GM12801 (cell line): Measurements from ENCODE around the gene CCDC7.

Experiments
- TF ChIP-seq, protein P1 (sequence below): IDR thresholded peaks from one replicate; pipeline ENCODE4 v1.5.1; 2011; ENCODE audit warnings: control low read depth; ENCODE audit not compliant: insufficient read length; ENCODE audit errors: extremely low read depth

Gene CCDC7

DNA sequence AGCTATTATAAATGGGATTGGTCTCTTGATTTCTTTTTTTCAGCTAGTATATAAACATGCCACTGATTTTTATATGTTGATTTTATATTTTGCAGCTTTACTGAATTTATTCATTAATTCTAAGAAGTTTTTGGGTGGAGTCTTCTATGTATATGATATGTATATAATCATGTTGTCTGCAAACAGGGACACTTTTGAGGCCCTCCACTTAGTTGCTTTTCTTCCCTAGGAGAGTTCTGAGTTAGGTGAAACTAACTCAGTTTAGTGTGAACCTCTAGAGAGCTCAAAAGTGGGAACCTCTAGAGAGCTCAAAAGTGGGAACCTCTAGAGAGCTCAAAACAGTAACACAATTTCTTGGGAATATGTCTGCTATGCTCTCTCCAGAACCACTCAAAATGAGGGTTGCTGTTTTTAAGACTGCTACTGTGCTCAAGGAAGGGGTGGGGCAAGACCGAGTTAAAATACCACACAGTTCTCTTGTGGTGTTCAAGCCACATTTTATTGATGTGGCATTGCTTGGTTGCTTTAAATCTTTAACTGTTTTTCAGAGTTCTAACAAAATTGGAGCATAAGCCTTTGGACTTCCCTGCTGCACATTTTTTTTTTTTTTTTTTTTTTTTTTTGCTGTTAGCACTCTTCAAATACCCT is 13.2 kb downstream of the CCDC7 start:
- TF ChIP-seq, protein P1, sequence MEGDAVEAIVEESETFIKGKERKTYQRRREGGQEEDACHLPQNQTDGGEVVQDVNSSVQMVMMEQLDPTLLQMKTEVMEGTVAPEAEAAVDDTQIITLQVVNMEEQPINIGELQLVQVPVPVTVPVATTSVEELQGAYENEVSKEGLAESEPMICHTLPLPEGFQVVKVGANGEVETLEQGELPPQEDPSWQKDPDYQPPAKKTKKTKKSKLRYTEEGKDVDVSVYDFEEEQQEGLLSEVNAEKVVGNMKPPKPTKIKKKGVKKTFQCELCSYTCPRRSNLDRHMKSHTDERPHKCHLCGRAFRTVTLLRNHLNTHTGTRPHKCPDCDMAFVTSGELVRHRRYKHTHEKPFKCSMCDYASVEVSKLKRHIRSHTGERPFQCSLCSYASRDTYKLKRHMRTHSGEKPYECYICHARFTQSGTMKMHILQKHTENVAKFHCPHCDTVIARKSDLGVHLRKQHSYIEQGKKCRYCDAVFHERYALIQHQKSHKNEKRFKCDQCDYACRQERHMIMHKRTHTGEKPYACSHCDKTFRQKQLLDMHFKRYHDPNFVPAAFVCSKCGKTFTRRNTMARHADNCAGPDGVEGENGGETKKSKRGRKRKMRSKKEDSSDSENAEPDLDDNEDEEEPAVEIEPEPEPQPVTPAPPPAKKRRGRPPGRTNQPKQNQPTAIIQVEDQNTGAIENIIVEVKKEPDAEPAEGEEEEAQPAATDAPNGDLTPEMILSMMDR: no peak

DNA sequence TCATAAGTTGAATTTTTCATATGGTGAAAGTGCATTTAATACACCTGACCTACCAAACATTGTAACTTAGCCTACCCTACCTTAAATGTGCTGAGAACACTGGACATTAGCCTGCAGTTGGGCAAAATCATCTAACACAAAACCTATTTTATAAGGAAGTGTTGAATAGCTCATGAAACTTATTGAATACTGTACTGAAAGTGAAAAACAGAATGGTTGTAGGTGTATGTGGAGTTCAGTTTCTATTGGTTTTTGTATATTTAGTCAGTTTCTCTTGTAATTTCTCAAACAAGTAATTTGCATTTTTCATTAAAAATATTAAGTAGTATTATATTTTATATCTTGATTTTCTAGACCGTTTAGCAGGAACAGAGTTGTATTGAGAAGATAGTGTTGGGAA is 15.3 kb downstream of the CCDC7 start:
- TF ChIP-seq, protein P1: no peak

DNA sequence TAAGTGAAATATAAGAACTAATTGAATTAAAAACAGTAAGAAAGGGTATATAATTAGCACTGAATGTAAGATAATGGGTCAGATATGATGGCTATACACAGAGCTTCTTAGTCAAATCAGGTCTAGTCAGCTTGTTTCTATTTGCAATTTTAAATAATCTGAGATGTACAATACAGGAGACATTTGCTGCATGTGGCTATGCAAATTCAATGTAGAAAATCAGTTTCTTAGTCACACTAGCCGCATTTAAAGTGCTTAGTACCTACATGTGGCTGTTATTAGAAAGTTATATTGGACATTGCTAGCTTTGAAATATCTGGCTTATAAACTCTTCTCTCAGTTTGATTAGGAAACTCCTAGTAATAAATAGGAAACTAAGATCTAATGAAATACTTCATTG is 25.3 kb downstream of the CCDC7 start:
- TF ChIP-seq, protein P1: no peak

DNA sequence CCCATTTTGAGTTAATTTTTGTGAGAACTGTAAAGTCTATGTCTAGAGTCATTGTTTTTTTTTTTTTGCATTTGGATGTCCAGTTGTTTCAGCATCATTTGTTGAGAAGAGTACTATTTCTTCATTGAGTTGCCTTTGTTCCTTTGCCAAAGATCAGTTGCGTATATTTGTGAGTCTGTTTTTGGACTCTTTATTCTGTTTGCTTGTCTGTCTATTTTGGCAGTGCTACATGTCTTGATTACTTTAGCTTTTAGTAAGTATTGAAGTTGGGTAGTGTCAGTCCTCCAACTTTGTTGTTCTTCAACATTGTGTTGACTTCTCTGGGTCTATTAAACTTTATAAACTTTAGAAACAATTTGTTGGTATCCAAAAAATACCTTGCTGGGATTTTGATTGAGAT is 31.6 kb downstream of the CCDC7 start:
- TF ChIP-seq, protein P1: no peak

DNA sequence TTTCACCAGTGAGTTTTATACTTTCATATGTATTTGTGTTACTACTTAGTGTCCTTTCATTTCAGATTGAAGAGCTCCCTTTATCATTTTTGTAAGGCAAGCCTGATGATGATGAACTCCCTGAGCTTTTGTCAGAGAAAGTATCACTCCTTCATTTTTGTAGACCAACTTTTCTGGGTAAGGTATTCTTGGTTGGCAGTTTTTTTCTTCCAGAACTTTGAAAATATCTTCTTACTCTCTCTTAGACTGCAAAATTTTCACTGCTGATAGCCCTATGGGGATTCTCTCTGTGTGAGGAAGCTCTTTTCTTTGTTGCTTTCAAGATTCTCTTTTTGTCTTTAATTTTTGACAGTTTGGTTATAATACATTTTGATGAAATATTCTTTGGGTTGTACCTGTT is 35.7 kb downstream of the CCDC7 start:
- TF ChIP-seq, protein P1: no peak

DNA sequence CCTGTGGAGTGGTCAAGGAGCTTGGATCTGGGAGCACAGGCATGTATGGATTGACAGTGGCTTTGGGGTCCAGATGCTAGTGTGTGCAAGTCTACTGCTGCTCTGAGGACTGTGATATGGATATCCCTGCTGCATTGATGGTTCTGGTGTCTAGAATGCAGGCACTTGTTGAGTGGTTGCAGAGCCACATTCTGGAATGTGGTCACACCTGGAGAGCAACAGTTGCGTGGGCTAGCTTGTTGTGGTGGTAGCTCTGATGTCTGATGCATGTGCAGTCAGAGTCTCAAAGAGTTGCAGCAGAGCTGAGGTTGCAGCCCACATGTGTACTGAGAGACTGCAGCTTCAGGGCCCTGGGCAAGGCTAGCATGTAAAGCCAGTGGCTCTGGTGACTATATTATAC is 43.2 kb downstream of the CCDC7 start:
- TF ChIP-seq, protein P1: no peak

DNA sequence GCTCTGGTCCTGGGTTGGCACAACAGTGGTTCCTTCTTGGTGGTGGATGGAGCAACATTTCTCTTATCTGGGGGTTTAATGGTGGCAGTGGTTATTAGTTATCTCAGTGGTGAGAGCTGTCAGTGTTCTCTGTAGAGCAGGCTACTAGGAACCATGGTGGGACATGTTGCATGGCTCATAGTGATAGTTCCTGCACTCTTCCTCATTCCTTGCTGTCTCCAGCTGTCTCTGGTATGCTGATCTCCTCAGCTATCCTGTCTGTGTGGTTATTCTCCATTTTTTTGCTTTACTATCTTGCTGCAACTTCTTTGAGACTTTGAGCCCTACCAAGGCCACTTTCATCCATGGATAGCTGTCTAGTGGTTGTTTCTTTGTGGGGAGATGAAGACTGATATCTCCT is 44.0 kb downstream of the CCDC7 start:
- TF ChIP-seq, protein P1: no peak
